NOMO-1 treated with dmso at 0.1 percent for 144 hours (cell line): ENCODE data around the gene HES7.
A peak's percentile ranks its signal among the peaks of the same experiment; 100 is the strongest.

Source experiments
- DNase-seq: peaks from one replicate; lab custom pipeline; 2025; ENCODE audit not compliant: unreplicated experiment; lab: John Stamatoyannopoulos, UW

The HES7 gene

DNA sequence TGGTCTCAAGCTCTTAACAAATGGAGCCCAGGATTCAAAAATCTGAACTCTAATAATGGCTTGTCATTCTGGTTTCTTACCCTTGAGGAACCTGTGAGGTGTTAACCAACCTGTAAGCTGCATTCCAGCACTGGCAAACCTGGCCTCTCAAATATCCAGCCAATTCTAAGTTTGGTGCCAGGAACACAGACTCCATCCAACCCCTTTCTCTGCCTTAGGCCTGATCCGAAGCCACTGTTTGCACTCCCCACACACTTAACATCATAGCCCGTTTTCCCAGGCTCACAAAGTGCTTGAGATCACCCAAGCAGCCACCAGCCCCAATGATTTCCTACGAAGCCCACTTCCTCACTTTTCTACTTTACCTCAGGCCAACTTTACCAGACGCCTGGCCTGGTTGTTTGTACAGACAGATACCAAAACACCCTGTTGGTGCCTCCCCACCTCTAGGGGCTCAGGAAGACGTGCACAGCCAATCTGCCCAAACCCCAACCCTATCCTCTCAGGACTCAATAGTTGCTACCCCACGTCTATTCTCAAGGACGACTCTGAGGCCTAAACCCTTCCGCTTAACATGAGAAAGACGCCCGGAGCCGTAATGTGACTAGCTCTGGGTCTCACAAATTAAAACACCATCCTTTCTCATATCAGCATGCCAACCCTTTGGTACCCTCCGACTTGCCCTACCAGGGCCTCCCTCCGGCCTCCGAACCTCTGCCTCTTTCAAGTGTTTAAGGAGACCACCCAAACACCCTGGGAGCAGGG is 31.5 kb upstream of the HES7 start:
- no peak for DNase-seq

DNA sequence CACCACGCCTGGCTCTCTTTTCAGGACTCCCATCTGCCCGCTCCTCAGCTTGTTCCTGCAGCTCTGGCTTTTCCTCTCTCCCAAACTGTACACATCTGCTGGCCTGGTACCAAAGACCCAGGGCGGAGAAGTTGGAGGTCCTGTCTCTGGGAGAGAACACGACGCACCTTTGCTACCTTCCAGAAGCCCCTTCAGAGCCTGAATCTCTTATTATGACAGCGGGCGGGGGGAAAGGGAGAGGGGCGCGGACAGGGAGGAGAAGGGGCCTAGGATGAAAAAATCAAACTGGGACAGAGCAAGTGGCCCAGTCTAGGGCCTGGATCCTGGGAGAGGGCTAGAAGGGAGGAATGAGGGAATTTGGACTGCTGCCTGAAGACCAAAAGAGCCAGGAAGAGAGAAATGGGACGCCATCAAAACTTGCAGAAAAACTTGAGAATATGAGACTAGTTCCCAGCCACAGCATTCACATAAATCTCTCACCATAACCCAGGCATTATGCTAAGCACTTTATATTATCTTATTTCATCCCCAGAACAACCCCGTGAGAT is 30.8 kb upstream of the HES7 start:
- DNase-seq: no peak

DNA sequence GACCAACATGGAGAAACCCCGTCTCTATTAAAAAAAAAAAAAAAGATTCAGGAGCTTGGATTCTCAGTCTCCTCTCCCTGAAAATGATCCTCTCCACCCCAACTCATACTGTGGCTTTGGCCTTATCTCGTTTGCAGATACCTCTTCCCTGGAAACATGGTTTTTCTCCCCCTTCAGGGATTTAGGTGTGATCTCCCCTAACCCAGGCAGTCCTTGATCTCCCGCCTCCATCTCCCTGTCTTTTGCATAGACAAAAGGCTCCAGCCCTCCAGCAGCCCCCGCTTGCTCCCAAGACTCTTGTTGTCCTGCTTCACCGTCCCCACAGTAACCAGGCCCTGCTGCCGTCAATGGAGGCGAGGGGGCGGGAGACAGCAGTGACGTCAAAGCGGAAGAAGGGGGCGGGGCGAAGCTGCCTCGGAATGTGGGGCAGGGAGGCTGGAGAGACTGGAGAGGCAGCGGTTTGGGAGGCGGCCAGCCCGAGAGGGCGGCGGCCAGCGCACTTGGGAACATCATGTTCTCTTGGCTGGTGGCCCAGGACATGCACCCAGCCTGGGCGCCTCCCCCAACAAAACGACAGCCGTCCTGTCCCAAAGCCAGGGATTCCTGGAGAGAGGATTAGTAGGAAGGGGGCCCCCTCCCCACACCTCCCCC is 30.2 kb upstream of the HES7 start:
- peak; percentile 40 for DNase-seq

DNA sequence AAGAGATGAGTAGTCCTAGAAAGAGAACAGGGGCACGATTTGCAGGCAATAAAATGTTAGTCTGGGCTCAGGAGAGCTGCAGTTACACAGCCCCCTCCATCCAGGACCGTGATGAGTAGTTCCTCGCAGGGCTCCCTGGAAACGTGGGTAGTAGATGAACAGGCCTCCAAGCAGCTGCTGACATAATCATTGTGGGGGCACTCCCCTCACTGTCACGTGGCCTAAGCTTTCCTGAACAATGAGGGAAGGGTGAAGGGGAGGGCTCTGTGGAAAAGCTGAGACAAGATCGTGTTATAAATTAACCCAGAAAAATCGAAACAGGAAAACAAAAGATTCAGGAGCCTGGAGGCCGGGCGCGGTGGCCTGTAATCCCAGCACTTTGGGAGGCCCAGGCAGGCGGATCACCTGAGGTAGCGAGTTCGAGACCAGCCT is 29.6 kb upstream of the HES7 start:
- DNase-seq: no peak

DNA sequence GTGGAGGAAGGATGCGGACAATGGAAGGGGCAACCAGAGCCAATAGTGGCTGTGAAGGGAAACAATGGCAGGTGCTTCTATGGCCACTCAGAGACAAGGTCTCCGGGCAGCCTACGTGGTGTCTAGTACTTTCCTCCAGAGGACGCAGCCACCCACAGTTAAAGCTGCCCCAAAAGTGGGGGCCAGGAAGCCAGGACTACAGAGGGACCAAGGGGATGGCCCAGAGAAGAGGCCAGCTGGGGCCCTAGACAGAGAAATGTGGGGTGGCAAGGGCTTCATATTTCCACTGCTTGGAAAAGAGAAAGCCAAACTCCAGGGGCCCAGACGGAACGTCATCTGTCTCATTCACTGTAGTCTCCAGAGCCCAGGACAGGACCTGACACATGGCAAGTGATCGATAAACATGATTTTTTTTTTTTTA is 29.1 kb upstream of the HES7 start:
- DNase-seq: no peak

DNA sequence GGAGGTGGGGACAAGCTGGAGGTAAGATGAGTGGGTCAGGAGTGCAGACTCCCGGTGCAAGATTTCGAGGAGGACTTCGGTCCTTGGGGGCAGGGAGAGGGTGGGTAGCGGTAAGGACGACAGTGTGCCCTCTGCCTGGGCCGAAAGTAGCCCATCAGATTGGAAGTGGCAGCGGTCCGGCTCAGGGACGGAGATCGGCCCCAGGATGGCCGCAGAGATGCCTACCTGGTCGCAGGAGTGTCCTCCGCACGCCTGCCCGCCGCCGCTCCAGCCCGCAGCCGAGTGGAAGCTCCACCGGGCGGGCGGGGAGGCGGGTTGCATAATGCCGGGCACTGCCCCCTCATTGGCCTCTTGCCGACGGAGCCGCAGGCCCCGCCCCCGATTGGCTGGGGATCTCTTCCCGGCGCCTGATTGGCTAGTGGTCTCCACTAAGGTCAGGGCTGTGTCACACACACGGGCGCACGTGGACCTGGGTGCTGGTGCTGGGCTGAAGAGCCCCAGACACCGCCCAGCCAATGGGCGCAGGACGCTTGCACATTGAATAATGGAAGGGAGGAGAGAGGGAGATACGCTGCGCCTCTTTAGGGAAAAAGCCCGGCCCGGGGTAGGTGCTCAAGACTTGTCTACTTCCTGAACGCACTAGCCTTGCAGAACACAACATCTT is 28.3 kb upstream of the HES7 start, which contains the start of gene PER1:
Gene PER1 (minus strand): TSS at position 293 of the 664 bp plus-strand sequence. CDS start 1,698 bp downstream, outside the sequence.
- peak; percentile 82 for DNase-seq

DNA sequence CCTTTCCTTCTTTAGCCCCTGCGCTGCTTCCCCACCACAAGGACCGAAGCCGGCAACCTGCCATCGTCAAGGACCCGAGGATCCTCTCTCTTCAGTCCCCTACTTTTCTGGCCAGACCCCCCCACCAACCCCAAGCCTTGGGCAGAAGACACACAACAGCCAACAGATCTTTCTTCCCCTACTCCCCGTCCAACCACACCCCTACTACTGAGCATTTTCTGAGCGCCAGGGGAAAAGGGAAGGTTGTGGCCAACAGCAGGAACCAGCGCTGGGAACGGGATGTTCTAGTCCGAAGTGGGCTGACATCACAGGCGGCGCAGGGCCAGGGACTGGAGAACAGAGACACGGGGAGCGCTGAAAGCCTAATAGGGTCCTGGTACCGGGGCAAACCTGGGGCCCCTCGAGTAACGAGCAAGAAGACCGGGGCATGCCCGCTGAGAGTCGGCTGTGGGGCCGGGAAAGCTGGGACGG is 27.8 kb upstream of the HES7 start:
- no peak for DNase-seq

DNA sequence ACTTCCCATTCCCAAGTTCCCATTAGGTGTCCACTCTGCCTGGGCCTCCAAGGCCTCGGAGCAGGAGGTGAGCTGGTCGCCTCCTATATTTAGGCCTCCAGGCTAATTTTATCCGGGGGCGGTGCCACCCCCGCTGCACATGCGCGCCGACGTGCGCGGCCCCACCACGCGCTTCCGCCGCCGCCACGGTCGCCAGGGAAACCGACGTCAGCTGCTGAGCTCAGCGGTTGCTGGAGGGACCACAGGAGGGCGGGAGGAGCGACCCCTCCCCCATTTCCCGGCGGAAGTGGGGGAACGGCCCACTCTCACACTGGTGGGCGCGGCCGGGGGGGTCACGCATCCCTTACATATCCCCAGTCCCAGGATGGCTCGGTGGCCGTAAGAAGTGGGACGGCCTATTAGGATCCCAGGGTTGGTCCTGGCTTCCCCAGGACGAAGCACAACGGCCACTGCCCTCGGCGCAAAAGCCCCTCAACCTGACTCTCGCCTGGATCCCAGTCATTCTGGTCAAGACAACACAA is 27.3 kb upstream of the HES7 start:
- peak; percentile 42 for DNase-seq

DNA sequence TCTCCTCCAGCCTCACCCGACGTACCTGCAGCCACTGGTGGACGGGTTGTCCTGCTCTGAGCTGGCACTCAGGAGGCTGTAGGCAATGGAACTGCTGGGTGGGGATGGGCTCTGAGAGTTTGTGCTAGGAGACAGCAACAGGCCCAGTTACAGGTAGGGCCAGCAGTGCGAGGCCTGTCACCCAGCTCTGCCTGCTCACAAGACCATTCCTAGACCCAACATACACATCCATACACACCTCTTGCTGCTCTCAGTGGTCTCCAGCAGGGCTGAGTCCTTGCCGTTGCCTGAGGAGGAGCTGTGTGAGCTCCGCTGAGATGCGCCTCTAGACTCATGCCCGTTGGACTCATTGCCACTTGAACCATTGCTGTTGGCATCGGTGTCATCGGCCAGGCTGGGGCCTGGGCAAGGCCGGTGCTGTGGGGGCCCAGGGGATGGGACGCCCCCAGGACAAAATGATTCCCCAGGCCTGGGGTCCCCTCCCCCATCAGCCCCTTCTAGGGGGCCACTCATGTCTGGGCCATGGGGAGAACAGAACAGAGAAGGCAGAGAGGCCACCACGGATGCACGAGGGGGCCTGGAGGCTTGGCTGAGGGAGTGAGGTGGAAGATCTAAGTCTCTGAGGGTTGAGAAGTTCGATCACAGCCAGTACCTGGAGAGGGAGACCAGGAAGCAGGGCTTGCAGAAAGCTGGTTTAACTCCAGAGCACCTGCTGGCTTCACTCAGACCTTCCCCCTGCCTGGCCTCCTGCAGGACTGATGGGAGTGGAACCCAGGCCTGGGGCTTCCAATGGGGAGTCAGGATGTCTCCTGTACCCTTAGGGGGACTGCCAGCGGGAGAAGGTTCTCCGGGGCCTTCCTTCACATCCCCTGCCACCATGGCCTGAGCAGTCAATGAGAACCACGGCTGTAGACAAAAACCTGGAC is 26.6 kb upstream of the HES7 start:
- no peak for DNase-seq

DNA sequence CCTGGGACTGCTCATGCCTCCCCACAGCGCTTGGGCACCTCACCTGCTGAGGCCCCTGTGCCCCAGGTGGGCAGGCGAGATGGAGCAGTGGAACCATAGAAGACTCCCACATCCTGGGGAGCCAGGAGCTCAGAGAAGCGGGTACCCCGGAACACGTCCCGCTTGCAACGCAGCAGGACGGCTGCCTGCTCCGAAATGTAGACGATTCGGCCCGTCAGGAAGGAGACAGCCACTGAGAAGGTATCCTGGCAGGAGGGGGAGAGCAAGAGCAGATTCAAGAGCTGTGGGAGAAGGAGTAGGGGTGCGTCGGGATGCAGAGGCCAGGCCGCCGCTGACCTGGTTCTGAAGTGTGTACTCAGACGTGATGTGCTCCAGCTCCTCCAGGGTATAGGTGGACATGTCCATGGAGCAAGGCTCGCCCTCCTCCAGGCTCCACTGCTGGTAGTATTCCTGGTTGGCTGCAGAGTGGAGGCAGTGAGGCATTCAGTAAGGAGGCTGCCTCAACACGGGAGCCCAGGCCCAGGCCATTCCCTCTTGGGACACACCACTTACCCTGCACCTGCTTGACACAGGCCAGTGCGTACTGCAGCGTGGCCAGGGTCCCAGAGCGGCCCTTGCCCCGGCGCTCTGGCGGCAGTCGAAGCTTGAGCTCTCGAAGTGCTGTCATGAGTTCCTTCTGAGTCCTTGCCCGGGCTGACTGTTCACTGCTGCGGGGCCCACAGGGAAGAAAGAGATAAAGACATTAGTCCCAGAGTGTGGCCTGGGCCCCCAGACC is 25.7 kb upstream of the HES7 start:
- DNase-seq: no peak

DNA sequence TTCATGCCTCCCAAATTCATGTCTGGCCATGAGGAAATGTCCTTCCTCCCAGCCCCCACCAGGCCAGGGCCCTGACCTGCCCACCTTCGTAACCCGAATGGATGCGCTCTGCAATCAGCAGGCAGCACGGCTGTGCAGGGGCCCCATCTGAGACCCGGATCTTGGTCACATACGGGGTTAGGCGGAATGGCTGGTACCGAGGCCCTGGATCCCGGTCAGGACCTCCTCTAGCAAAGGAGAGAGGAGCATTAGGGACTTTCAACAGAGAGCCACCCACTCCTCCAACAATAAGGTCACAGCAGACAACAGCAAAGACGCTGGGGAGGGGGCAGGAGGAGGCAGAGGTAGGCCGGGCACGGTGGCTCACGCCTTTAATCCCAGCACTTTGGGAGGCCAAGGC is 24.7 kb upstream of the HES7 start:
- no peak for DNase-seq

DNA sequence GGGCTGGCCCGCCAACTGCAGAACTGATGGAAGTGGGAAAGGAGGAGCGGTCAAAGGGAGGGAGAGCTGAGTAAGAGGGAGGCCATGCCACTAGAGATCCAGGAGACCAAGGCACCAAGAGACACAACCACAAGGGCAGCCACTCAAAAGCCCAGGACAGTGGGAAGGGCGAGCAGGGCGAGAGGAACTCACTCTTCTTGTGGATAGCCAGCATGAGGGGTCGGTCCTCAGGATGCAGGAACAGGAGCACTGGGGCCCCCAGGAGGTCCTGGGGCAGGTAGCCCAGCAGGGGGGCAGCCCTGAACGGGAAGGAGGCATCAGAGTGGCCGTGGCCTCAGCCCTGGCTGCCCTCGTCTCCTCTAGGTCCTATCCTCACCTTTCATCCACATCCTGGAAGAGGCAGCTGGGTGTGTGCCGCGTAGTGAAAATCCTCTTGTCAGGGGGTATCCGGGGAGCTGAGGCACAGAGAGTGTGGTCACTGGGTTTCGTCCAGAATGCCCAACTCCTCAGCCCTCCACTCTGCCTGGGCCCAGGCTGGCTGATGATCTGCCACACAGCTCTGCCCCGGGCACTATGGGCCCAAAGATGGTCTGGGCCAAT is 24.0 kb upstream of the HES7 start:
- no peak for DNase-seq

DNA sequence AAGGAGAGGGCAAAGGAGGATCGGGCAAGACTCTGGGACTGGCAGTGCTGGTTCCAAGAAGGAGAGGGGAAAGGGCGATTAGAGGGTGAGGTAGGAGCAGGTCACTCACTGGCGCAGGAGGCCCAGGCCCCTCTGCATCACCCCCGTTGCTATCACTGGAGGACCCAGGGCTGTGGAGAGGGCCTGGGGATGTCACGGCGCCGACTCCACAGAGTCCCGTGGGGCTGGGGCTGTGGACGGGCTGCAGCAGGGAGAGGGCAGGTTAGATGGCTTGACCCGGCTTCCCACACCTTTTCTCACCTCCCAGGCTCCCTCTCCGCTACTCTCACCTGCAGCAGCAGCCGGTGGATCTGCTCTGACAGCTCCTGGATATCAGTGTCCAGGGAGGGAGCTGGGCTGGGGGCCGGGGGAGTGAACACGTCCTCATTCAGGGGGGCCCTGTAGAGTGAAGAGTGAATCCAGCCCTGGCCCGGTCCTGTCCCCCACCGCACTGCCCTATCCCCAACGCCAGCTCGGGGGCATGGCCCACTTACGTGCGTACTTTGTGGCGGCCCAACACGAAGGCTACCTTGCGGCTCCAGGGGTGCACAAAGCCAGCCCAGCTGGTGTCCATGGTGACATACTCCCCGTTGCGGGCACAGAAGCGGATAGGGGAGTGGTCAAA is 23.4 kb upstream of the HES7 start:
- DNase-seq: no peak

DNA sequence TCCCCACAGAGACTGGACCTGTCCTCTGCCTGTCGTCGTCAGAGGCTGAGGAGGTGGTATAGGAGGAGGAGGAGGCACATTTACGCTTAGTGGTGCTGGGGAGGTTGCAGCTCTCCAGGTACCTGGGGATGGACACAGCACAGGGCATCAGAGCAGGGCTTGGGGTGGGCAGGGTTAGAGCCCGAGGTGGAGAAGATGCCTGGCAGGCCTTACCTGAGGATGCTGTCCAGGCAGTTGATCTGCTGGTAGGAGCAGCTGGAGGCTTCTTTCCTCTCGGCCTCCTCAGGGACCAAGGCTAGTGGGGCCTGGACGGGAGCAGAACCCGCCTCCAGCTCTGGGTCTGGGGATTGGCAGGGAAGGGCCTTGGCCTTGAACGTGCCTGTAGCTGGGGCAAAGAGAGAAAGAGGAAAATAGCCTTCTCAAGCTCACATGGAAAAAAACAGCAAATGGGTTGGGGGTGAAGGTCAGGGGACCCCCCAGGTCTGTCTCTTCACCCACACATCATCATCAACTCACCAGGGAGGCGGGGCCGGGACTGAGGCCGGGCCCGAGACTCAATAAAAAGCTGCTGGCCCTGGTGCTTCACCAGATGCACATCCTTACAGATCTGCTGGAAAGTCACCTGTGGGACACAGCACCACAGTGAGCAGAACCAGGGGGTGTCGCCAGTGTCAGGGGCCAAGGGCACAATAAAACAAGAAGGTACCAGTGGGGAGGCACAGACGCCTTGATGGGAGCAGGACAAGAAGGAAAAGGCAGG is 22.7 kb upstream of the HES7 start:
- no peak for DNase-seq

DNA sequence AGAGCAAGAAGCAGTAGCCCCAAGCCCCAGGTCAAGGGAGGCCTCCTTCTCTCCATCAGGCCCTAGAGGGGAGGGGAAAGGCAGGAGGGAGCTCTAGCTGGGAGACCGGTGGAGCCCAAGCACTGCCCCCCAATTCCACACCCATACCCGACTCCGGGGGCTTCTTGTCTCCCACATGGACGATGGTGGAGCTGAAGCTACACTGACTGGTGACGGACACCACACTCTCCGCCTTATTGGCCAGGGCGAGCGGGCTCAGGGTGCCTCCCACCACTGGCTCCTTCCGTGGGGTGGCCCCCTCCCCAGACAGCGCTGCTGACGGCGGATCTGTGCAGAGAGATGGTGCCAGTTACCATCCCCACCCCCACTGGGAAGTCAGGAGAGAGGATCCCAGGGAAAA is 21.9 kb upstream of the HES7 start:
- no peak for DNase-seq

DNA sequence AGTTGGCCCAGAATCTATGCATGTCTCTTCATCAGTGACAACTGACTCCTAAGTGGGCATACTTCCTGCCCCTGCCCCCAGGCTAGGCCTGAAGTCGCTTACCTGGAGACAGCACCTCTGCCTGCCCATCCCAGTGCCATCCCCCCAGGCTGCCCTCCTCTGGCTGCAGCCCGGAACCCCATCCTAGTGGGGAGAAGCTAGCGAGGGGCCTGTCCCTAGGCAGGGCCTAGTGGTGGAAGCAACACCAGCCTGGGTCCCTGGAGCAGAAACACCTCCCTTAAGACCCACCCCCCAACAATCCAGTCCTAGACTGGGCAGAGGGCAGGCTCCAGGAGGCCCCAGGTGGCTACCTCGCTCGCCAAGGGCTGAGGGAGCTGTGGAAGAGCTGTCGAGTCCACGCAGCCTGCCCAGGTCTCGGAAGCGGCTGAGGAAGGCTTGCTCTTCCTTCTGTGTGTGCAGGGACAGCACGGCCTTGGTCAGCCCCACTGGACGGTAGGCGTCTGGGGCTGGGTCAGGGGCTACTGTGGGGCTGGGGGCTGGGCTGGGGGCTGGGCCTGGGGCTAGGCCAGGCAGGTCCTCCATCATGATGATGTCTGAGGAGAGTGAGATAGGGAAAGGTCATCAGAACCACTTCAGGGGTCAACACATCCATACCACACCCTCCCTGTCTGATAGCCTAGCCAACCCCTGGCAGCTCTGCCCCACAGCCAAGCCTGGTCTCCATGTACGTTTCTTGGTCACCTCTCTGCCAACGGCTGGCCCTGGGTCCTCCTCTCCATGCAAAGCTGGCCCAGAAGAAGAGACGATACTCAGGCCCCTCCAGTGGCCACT is 20.7 kb upstream of the HES7 start:
- DNase-seq: no peak
